Activated CD4-positive, alpha-beta T cell treated with anti-CD3 and anti-CD28 coated beads, Interleukin-2, Interleukin-6, amounts not matched to agents 100 ng/mL and 50 ng/mL, durations not matched to agents 16 hours and 8 hours (primary cell): ENCODE results near the gene OPRL1.
A peak's percentile ranks its signal among the peaks of the same experiment; 100 is the strongest.
"Not testable (repeated sequence)": the region's sequence is repeated elsewhere in the genome, so short reads cannot be mapped to it uniquely, and the experiment has no call there.

ENCODE experiments used
- DNase-seq: peaks from one replicate; pipeline ENCODE4 v3.0.0-alpha.2; 2020

OPRL1 gene

DNA sequence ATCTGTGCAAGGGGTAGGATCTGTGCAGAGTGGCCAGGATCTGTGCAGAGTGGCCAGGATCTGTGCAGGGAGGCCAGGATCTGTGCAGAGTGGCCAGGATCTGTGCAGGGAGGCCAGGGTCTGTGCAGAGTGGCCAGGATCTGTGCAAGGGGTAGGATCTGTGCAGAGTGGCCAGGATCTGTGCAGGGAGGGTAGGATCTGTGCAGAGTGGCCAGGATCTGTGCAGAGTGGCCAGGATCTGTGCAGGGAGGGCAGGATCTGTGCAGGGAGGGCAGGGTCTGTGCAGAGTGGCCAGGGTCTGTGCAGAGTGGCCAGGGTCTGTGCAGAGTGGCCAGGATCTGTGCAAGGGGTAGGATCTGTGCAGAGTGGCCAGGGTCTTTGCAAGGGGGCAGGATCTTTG lies 8.7 kb downstream of the OPRL1 start:
- DNase-seq, result not testable (repeated sequence)

DNA sequence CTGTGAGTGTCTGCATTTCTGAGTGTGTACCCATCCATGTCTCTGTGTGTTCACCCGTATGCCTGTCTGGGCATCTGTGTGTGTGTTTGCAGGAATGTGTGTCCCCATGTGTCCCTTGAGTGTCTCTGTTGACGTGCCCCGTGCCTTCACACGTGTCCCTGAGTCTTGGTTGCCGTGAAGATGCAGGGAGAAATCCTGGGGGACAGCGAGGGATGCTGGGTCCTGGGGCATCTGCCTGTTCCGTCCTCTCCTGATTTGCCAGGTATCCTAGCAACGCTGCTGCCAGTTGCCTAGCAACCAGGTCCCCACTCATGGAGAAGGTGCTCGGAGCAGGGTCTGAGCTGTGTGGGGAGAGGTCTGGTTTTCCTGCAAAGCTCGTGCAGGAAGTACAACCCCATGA lies 10.3 kb downstream of the OPRL1 start:
- DNase-seq, result no peak

- DNase-seq, result no peak
Observed at GRCh38 chr20:64091340-64091739, 11.5 kb downstream of the OPRL1 start.

DNA sequence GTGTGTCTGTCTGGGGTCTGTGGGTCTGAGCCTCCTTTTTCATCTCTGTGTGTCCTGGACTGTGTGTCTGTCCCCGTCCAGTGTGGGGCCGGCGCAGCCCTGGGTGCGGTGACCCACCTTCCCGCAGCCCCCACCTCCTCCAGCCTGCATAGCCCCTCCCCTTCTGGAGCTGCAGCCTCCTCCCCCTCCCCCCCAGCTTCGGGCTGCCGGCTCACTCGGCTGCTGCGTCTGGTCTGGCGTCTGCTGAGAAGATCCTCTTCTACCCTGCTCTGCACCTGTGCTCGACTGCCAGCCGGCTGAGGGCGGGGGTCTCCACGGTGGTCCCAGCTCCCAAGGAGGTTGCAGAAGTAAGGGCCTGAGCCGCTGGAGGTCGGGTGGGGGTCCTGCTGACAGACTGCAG lies 11.9 kb downstream of the OPRL1 start:
- no peak for DNase-seq

DNA sequence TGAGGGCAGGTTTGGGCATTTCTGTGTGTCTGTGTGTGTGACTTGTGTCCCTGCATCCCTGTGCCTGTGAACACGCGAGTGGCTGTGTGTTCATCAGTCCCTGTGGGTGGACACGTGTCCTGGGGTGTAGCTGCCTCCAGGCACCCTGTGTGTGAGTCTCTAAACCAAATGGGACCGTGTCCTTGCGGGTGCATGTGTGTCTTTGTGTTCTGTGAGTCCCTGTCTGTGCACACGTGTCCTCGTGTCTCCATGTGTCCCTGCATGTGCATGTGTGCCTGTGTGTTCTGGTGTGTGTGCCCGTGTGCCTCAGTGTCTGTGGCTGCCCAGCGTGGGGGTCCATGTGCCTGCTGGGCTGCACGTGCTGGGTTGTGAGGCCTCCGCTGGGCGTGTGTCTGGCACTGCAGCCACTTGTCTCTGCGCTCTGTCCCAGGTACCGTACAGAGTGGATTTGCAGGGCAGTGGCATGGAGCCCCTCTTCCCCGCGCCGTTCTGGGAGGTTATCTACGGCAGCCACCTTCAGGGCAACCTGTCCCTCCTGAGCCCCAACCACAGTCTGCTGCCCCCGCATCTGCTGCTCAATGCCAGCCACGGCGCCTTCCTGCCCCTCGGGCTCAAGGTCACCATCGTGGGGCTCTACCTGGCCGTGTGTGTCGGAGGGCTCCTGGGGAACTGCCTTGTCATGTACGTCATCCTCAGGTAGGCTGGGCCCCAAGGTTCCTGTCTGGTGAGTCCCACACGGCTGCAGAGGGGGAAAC lies 12.6 kb downstream of the OPRL1 start:
- no peak for DNase-seq

GRCh38 chr20:64093013-64093503 lies 13.2 kb downstream of the OPRL1 start:
- DNase-seq, result no peak

- no peak for DNase-seq
Observed at GRCh38 chr20:64095455-64095854, 15.6 kb downstream of the OPRL1 start.

GRCh38 chr20:64095927-64096326 lies 16.0 kb downstream of the OPRL1 start:
- no peak for DNase-seq

GRCh38 chr20:64096535-64096934 lies 16.7 kb downstream of the OPRL1 start:
- DNase-seq, result no peak

DNA sequence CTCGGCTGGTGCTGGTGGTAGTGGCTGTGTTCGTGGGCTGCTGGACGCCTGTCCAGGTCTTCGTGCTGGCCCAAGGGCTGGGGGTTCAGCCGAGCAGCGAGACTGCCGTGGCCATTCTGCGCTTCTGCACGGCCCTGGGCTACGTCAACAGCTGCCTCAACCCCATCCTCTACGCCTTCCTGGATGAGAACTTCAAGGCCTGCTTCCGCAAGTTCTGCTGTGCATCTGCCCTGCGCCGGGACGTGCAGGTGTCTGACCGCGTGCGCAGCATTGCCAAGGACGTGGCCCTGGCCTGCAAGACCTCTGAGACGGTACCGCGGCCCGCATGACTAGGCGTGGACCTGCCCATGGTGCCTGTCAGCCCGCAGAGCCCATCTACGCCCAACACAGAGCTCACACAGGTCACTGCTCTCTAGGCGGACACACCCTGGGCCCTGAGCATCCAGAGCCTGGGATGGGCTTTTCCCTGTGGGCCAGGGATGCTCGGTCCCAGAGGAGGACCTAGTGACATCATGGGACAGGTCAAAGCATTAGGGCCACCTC lies 18.7 kb downstream of the OPRL1 start:
- DNase-seq, result no peak

- DNase-seq, result no peak
Observed at GRCh38 chr20:64099086-64099786, 19.4 kb downstream of the OPRL1 start.

DNA sequence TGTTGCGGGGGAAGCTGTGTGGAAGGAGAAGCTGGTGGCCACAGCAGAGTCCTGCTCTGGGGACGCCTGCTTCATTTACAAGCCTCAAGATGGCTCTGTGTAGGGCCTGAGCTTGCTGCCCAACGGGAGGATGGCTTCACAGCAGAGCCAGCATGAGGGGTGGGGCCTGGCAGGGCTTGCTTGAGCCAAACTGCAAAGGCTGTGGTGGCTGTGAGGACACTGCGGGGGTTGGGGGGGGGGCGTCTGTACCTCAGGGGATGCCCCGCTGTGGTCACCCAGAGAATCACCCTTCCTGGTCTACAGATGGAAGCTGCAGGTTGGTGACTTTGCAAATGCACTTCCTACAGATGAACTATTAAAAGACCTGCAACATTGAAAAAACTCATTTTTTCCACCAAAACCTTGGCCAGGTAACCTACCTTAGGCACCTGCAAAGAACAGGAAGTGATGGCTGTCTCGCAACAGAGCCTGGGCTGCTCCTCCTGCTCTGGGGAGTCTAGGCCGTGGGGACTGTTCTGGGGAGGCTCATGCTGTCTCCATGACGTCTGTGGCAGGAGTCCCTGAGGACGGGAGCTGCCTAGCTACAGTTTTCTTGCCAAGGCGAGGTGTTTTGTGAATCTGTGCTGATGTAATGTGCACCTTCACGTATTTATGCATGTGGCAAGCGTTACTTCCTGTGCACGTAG lies 20.1 kb downstream of the OPRL1 start:
- no peak for DNase-seq

DNA sequence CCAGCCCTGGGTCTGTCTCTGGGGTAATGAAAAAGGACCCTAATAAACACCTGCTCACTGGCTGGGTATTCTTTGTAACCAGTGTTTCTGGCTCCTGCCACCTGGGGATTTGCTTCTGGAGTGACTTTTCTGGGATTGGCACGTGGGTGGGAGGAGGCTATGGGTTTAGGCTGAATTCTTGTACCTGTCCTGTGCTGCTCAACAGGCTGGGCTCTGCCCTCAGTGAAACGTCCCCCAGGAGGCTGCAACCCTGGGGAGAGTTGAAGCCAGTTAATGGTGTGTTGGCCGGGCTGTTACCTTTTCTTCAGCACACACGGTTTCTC lies 20.6 kb downstream of the OPRL1 start:
- DNase-seq, result no peak

DNA sequence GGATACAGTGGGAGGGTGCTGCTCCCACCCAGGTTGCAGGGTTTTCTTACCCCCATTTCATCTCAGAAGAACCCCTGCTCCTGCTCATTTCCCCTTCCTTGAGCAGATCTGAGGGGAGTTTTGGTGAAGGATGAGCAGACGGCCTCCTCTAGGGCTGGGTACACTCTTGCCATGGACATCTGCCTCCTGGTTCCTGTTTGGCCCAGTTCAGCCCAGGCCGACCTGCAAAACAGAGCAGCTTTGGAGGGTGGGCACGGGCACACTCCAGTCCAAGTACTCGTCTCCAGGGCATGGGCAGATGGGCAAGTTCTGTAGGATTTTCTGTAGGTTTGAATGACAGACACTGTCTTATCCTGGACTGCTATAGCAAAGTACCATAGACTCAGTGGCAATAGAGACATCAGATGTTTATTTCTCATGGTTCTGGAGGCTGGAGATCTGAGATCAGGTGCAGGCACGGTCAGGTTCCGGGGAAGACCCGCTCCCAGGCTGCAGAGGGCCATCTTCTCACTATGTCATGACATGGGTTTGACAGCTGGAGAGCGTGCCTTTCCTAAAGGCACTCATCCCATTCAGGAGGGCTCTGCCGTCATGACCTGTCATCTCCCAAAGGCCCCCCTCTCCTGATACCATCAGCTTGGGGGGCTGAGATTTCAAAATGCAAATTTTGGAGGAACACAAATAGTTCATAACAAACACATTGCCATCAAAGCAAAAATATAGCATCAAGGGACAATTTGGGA lies 21.2 kb downstream of the OPRL1 start:
- no peak for DNase-seq

- DNase-seq, result peak; percentile 67
Observed at GRCh38 chr20:64101731-64102621, 22.1 kb downstream of the OPRL1 start.

DNA sequence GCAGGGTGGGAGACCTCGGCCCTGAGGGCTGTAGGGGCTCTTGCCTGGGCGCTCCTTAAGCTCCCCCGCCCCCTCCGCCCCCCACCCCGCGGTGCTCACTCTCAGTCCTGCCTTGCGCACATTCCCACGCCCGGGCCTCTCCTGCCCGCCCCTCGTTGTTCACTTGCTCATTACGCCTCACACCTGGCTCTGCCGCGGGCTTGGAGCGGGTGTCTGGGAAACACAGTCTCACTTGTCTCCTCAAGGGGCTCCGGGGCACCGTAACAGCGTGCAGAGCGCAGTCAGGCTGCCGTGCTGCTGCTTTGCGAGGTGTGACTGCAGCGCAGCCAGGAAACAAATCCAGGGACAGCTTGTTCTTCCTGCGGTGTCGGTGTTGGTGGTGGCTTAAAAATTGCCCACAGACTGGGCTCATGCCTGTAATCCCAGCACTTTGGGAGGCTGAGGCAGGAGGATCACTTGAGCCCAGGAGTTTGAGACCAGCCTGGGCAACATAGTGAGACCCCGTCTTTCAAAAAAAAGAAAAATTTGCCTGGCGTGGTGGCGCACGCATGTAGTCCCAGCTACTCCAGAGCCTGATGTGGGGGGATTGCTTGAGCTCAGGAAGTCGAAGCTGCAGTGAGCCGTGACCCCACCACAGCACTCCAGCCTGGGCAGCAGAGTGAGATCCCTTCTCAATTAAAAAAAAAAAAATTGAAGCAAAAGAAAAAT lies 22.9 kb downstream of the OPRL1 start:
- no peak for DNase-seq

DNA sequence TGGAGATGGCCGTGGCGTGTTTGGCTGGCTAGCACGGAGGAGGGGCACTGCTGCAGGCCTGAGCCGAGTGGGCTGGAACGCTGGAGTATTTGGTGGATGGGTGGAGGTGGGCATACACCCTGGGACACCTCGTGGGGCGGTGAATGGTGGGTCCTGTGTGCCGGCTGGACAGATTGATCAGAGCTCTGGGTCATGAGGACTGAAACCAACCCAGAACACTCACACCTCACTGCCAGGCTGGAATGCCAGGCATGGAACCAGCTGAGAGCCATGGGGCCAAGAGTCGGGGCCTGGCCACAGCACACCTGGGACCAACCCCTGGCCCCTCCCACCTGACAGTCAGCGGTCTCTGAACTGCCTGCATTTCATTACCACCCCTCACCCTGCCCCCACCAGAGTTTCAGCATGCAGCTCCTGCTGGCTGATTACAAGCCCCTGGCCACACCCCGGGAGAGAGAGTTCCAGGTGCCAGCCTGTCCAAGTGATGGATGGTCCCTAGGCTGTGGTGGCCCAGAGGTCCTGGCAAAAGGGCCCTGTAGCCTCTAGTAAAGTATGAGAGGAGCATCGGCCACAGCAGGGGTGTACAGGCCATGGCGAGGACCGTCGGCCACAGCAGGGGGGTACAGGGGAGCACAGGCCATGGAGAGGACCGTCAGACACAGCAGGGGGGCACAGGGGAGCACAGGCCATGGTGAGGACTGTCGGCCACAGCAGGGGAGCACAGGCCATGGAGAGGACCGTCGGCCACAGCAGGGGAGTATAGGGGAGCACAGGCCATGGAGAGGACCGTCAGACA lies 24.2 kb downstream of the OPRL1 start:
- DNase-seq, result no peak

DNA sequence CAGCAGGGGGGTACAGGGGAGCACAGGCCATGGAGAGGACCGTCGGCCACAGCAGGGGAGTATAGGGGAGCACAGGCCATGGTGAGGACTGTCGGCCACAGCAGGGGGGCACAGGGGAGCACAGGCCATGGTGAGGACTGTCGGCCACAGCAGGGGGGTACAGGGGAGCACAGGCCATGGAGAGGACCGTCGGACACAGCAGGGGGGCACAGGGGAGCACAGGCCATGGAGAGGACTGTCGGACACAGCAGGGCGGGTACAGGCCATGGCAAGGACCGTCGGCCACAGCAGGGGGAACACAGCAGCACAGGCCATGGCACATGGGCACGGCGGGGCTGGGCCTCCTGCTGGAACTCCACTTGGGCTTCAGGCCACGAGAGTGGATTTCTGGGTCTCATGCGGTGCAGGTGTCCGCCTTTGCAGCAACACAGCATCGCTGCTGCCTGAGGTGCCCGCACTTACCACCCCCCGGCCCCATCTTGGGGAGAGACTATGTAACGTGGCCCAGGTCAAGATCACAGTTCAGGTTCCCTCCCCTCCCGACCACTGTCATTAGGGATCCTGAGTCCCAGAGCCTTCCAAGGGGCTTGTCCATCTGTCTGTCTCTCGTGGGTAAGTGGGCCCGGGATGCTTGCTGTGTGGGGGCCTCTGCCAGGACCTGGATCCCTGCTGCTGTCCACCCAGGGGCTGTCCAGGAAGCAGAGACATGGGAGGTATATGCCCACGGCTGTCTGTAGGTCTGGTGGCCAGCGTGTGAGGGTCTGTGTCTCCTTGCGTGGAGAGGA lies 25.0 kb downstream of the OPRL1 start:
- no peak for DNase-seq

DNA sequence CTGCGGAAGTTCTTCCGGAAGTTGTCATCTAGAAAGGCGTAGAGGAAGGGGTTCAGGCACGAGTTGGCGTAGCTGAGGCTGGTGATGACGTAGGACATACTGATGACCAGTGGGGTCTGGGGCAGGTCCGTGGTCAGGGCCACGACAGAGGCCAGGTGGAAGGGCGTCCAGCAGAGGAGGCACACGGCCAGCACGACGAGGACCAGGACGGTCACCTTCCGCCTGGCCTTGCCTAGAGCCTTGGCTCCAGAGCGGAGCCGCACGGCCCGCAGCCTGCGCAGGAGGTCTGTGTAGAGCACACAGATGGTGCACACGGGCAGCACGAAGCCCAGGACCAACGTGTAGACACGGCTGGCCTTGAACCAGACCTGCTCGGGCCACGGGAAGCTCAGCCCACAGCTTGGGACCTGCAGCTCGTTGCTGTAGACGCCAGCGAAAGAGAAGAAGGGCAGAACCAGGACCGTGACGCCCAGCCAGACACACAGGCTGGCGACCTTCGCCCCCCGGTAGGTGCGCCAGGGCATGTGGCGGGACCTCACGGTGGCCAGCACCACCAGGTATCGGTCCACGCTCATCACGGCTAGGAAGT lies 26.1 kb downstream of the OPRL1 start:
- DNase-seq, result no peak
